HG03066 (cell line): ENCODE data around the gene FADS1.

ENCODE experiments used
- ATAC-seq: cut with Tn5 transposase; IDR thresholded peaks from one replicate; pipeline ENCODE4 v1.9.1; 2021; ENCODE audit warnings: low read depth; ENCODE audit not compliant: unreplicated experiment

Gene FADS1

GRCh38 chr11:61816736-61817455 lies at the start of gene FADS1:
TSS of gene FADS1 (minus strand) at chr11:61817003. CDS start at chr11:61816929, 74 bp downstream.
- no peak for ATAC-seq

- no peak for ATAC-seq
Measured at GRCh38 chr11:61866231-61866957, 49.6 kb upstream of the FADS1 start.

- no peak for ATAC-seq
Measured at GRCh38 chr11:61864814-61865775, 48.3 kb upstream of the FADS1 start.

GRCh38 chr11:61863548-61864081 lies 46.8 kb upstream of the FADS1 start:
- no peak for ATAC-seq

GRCh38 chr11:61862714-61863547 lies 46.1 kb upstream of the FADS1 start:
- ATAC-seq, result no peak

- no peak for ATAC-seq
Measured at GRCh38 chr11:61861634-61862033, 44.8 kb upstream of the FADS1 start.

- no peak for ATAC-seq
Measured at GRCh38 chr11:61860054-61860903, 43.5 kb upstream of the FADS1 start.

GRCh38 chr11:61855939-61856680 lies 39.3 kb upstream of the FADS1 start:
- no peak for ATAC-seq

GRCh38 chr11:61854966-61855714 lies 38.3 kb upstream of the FADS1 start:
- no peak for ATAC-seq

- no peak for ATAC-seq
Measured at GRCh38 chr11:61854206-61854895, 37.5 kb upstream of the FADS1 start.

GRCh38 chr11:61853698-61854169 lies 36.9 kb upstream of the FADS1 start:
- ATAC-seq, result no peak

GRCh38 chr11:61851900-61852295 lies 35.1 kb upstream of the FADS1 start:
- no peak for ATAC-seq

GRCh38 chr11:61851113-61851899 lies 34.5 kb upstream of the FADS1 start:
- no peak for ATAC-seq

- ATAC-seq, result no peak
Measured at GRCh38 chr11:61850687-61851086, 33.9 kb upstream of the FADS1 start.

GRCh38 chr11:61848631-61849030 lies 31.8 kb upstream of the FADS1 start:
- no peak for ATAC-seq
